ENCODE data around the gene SLC20A1.
"Not testable (repeated sequence)": the region's sequence is repeated elsewhere in the genome, so short reads cannot be mapped to it uniquely, and the experiment has no call there.

The SLC20A1 gene

DNA sequence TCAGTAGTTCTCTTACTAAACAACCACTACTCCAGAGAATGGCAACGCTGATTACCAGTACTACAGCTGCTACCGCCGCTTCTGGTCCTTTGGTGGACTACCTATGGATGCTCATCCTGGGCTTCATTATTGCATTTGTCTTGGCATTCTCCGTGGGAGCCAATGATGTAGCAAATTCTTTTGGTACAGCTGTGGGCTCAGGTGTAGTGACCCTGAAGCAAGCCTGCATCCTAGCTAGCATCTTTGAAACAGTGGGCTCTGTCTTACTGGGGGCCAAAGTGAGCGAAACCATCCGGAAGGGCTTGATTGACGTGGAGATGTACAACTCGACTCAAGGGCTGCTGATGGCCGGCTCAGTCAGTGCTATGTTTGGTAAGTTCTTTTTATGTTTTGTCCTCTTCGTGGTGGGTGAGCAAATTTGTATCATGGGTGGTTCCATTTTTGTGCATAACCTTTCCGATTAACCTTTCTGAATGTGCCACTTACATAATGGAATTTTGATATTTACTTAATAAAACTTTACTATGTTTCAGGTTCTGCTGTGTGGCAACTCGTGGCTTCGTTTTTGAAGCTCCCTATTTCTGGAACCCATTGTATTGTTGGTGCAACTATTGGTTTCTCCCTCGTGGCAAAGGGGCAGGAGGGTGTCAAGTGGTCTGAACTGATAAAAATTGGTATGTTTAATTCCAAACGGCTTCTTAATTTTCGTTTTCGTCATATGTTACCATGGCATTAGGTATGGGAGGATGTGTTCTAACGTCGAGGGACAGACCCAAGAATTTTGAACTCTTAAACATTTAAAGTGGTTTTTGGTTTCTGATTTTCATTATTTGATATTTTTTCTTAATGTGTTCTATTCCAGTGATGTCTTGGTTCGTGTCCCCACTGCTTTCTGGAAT lies 1.3 kb downstream of the SLC20A1 start:
- DNase-seq: peak; percentile 23 to 37

DNA sequence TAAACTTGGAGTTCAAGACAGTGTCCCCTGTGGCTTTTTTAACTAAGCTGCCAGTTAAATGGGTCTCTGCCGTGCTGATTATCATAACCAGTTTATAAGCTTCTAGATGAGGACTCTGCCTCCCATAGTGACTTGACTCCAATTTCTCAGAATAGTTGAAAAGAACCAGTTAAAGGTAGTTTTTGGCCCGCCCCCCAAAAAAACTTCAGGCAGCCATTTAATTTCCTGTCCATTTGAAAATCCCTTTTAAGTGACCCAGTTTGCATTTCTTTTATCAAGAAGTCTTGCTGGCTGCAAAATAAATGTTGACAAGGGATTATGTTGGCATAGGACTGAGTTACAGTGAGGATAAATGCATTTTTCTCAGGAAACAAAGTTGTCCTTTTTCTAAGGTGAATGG lies 2.3 kb downstream of the SLC20A1 start:
- DNase-seq: no peak

DNA sequence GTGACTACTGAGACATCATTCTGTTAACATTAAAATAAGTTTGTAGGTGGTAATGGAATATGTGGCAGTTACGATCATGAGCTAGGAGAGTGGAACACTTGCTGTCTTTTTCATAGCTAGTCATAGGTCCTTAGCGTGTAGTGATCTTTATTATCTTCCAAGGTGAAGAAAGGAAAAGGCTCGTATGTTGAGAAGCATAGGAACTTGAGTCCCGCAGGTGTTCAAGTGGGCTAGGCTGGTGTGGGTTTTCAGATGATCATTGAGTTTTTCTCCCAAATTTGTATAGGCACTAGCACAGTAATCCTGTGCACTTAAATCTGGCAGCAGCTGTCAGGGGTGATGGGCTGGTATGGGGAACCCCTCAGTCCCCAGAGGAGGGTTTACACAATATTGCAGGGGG lies 10.9 kb downstream of the SLC20A1 start:
- DNase-seq: no peak

DNA sequence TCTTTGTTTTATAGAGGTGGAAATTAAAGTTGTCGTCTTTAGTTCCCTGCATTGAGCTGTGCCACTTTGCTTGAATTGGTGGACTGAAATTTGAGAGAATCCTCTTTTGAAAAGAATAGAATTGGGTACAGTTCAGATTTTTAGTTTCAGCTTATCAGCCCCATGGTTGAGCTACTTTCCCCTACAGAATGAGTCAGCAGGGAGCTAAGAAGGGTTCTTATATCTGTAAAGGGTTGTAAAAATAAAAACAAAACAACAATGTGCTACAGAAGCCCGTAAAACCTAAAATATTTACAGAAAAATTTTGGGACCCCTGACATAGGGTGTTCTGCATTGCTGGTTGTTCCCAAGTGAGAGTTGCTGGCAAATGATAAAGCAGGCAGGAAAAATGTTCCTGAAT lies 12.6 kb downstream of the SLC20A1 start:
- no peak for DNase-seq

DNA sequence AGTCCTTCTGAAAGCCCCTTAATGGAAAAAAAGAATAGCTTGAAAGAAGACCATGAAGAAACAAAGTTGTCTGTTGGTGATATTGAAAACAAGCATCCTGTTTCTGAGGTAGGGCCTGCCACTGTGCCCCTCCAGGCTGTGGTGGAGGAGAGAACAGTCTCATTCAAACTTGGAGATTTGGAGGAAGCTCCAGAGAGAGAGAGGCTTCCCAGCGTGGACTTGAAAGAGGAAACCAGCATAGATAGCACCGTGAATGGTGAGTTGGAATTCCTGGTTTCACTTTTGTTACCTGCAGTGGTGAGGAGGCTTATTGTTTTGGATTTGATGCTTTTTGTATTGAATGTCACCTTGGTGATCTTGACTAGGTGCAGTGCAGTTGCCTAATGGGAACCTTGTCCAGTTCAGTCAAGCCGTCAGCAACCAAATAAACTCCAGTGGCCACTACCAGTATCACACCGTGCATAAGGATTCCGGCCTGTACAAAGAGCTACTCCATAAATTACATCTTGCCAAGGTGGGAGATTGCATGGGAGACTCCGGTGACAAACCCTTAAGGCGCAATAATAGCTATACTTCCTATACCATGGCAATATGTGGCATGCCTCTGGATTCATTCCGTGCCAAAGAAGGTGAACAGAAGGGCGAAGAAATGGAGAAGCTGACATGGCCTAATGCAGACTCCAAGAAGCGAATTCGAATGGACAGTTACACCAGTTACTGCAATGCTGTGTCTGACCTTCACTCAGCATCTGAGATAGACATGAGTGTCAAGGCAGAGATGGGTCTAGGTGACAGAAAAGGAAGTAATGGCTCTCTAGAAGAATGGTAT lies 13.3 kb downstream of the SLC20A1 start:
- DNase-seq: no peak

DNA sequence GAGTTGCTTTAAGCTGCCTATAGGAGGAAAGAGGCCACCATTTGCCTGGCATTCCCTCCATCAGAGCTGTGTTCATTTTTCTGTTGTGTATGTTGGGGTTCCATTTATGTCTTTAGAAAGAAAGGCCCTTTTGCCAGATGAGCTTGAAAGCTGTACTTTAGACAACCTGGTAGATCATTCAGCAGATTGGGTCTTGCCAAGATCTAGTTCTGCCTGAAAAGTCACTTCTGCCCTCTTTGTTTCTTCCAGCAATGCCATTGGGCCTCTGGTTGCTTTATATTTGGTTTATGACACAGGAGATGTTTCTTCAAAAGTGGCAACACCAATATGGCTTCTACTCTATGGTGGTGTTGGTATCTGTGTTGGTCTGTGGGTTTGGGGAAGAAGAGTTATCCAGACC lies 14.4 kb downstream of the SLC20A1 start:
- no peak for DNase-seq

DNA sequence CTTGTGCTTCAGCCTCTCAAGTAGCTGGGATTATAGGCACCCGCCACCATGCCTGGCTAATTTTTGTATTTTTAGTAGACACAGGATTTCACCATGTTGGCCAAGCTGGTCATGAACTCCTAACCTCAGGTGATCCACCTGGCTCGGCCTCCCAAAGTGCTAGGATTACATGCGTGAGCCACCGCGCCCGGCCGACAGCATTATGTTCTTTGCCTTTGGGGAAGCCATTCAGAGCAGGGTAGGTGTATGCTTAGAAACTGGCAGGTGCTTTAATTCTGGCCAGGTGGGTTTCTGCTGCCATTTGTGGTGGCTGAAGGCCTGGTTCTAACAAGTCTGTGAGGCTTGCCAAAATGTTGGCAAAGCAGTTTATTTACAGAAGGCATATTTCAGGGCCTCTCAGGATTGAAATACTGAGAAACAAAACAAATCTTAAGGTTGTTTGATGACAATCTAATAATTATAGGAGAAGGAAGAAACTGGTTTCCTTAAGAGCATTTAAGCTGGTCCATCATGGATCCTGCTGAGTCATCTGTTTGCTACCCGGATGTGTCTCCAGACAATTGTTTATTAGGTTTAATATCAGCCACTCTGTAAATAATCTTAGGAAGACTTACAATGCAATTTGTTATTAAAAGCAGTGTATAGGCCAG lies 16.0 kb downstream of the SLC20A1 start:
- no peak for DNase-seq

DNA sequence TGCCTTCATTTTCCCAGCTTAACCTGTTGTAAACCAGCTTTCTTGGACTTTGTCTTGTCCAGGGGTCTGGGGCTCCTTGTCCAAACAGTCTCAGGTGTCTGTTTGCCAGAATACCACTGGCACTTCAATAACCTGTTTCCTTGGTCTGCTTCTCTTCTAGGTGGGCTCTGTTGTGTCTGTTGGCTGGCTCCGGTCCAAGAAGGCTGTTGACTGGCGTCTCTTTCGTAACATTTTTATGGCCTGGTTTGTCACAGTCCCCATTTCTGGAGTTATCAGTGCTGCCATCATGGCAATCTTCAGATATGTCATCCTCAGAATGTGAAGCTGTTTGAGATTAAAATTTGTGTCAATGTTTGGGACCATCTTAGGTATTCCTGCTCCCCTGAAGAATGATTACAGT lies 17.0 kb downstream of the SLC20A1 start:
- no peak for DNase-seq

DNA sequence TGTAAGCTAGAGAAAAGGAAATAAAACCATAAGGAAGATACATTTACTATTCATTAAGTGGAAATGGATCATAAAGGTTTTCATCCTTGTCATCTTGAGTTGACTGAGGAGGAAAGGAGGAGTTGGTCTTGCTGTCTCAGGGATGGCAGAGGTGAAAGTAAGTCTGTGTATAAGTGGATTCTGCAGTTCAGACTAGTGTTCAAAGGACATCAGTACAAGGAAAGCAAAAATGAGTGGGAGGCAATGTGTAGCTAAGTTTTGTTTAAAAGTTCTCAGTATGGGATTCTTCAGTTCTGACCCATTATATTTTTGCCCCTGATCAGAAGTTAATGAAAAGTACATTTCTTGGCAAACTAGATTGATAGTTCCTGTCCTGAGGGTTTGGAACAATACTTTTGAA lies 18.9 kb downstream of the SLC20A1 start:
- DNase-seq: peak in 1 of 2 experiments; percentile 15

DNA sequence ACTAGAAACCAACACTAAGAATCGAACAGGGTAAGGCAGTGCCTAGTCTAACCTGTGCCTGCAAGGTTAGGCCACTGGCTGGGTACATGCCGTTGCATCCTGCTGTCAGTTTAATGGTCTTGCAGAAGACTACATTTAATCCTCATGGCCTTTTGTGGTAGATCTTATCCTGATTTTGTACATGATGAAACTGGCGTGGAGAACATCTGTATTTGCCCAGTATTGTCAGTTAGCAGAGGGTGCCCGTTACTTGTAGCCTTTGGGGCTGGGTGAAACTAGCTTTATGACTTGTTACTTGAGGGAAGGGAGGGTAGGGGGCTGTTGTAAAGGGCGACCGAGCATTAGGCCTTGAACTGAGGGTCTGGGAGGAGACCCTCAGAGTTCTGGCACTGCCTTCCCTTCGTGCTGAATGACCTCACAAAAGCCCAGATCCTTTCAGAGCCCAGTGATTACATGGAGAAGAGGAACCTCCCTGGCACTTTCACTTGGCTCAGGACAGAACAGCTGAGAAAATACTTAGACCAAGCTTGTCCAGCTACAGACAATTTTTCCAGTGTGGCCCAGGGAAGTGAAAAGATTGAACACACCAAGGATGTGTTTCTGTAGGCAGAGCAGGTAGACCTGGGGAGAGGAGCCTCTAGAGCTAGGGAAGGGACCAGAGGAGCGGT lies 19.5 kb downstream of the SLC20A1 start:
- no peak for DNase-seq

DNA sequence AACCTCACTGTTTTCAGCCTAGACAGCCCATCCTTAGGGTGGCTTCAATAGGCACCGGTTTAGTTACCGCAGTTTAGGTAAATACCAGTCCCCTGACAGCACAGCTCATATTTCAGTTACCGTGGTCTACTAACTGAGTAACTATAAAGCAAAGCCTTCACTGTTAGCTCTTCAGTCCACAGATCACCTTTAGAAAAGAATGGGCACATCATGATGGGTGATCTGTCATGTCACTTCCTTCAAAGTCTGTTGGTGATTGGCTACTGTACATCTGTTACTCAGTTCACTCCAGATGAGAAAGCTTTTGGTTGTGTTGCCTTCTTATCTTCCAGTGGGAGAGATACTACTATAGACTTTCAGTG lies 21.0 kb downstream of the SLC20A1 start:
- DNase-seq: no peak

DNA sequence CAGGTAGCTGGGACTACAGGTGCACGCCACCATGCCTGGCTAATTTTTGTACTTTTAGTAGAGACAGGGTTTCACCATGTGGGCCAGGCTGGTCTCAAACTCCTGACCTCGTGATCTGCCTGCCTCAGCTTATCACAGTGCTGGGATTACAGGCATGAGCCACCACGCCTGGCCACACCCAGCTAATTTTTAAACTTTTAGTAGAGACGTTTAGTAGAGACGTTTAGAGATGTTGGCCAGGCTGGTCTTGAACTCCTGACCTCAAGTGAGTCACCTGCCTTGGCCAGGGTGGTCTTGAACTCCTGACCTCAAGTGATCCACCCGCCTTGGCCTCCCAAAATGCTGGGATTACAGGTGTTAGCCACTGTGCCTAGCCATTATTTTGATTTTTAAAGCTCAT lies 21.8 kb downstream of the SLC20A1 start:
- not testable (repeated sequence) for DNase-seq

DNA sequence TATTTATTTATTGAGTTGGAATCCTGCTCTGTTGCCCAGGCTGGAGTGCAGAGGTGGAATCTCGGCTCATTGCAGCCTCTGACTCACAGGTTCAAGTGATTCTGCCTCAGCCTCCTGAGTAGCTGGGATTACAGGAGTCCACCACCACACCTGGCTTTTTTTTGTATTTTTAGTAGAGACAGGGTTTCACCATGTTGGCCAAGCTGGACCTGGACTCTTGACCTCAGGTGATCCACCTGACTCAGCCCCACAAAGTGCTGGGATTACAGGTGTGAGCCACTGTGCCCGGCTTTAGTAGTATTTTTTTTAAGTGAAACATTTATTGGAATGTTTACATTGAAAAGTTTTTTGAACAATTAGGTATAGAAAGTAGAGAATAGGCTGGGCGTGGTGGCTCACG lies 23.9 kb downstream of the SLC20A1 start:
- DNase-seq: no peak

DNA sequence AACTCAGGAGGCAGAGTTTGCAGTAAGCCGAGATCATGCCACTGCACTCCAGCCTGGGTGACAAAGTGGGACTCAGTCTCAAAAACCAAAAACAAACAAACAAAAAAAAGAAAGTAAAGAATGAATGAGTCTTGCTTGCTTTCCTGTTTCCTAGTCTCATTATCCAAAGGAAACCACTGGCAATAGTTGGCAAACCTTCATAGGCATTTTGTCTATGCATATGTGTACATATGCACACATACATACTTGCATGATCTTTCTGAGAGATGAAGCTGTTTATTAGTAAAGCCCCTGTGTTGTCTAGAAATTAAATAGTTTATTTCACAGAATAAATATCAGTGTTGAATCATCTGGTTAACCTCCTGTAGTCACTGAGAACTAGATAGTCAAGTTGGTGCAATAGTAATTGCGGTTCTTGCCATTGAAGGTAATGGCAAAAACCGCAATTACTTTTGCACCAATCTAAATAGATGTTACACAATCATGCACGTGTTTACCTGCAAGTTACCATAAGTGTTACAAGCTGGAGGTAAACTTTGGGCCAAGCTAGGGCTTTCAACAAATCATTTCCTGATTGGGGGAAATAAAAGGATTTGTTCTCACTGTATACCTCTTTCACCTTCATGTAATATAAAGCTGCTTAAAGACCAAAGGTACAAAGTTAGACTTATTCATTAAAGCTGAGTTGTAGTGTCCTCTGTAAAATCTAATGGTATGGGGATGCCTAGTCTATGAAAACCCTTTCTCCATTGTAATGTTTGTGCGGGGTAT lies 24.7 kb downstream of the SLC20A1 start:
- no peak for DNase-seq

DNA sequence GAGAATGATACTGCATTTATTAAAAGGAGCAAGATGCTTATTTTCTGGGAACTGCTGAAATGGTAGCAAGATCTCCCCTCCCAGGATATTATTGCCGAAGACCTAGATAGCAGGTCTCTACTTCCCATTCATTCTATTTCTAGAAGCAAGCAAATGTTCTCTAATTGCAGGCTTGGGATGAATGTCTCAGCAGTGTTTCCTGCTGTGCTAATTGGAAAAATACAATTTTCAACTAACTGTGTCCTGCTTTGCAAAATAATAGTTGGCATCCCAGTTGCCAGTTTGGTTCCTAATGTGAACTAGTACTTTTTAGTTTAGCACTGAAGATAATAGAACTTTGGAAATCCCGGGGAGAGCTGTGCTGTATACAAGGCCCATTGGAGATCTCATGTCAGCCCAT lies 26.1 kb downstream of the SLC20A1 start:
- DNase-seq: no peak

DNA sequence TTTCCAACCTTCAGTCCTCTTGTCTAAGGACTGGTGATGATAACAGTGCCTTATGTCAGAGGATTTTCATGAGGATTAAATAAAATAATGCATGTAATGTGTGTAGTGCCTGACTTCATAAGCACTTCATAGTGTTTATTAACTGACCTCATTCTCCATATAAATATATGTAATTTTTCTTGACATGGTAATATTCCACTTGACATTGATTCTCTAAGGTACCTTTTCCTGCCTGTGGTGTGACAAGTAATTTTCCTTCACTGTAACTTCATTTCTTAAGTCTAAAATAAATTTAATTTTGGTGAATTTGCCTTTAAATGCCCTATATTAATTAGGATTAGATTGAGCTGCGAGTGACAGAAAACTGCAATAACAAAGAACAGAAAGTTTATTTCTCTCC lies 27.3 kb downstream of the SLC20A1 start:
- DNase-seq: no peak

DNA sequence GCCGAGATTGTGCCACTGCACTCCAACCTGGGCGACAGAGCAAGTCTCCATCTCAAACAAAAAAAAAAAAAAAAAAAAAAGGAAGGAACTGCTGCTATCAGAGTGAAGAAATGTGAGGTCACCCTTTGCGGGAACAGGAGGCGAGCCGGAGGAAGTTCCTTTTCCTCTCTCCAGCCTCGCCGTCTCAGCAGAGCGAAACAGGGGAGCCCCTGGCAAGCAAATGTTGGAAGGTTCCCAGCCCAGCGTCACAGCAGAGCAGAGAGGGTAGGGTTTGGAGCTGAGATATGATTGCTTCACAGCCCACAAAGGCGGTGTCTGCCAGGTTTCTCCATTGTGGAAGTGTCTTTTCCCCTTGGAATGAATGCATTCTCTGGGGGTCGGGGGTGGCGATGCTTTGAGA lies 28.5 kb downstream of the SLC20A1 start:
- DNase-seq: peak; percentile 94 to 95

DNA sequence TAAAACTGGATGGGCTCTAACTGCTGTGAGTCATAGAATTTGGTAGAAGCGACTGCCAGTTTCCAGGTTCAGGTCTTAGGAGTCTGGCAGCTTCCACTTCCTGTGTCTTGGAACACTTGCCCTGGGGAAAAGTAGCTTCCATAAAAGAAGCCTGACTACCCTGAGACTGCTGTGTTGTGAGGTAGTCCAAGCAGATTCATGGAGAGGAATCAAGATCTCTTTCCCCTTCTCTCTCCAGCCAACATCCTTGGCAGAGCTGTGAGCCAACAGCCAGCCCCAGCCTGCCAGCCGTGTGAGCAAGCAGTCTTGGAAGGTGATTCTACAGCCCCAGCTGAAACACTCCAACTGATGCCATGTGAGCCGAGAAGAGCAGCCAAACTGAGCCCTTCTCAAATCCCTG lies 33.7 kb downstream of the SLC20A1 start:
- DNase-seq: no peak

DNA sequence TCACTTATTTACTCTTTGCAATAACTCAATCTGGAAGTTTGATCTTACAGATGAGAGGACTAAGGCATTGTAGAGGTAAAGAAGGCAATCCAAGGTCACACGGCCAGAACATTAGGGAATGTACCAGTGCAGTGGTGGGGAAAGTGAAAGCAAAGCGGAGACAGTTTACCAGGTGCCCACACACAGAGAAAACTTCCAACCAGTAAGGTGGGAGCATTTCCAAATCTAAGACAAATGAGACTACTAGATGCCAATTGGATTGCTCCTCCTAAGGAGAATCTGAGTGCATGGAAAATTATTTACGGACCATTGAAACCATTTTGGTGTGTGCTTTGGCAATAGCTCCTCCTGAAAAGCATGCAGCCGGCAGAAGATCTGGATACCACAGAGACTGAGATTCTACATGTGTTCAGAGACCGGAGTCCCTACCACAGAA lies 34.9 kb downstream of the SLC20A1 start:
- no peak for DNase-seq

DNA sequence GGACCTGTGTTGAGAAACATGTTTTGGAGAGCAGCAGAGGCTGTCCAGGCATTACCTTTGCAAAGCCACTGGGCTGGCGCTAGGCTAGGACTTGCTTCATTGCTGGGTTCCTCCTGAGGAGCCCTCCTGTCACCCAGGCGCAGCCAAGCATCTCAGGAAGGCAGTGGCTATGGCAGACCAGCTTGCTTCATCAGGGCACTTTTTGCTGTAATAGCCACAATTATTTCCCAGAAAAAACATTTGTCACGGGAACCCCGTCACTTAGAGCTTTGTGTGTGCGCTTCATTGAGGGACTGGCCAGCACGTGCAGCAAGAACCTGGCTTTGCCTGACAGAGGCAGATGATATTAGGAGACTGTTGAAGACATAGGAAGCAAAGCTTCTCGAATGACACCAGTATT lies 36.4 kb downstream of the SLC20A1 start:
- no peak for DNase-seq

DNA sequence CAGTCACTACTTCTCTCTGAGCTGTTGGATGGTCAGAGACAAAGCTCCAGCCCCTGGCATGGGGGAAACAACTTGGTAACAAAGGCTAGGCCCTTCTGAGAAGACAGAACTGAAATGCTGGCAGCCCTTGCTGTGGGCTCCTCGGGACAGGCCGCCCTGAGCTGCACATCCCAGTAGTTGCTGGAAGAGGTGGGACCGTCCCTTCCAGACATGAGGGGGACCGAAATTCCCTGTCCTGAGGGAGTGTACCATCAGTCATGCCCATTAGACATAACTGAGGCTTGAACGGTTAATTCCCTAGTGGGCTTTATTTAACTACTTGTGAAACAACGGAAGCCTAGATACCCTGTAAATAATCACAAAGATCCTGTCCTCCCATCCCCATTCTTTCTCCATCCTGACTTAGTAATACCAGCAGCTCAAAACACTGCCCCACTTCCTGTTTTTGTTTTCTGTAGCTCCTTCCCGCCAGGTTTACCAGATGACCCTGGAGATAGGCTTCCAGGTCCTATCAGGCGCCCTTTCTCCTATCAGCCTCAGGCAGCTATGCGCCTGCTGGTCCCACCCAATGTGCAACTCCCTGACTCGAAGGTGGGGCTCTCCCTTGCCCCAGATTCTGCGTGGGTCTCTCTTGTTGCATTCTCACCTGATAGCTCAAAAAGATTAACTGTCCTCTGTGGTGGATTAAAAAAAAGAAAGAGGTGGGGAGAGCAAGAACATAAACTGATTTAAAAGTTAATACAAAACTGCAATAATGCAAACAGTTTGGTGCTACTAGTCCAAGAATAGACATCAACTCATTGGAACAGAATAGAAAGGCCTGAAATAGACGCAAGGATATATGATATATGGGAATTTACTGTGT lies 38.0 kb downstream of the SLC20A1 start:
- DNase-seq: no peak
